Endothelial cell (in vitro differentiated cells): ENCODE measurements around the gene RBM15. TPM values are rescaled to one million over a fixed set of nuclear protein-coding genes. Genes with fewer than 3 reads are reported as not detected.

Experiments
- DNase-seq: peaks from one replicate; pipeline ENCODE4 v3.0.0; 2021; ENCODE audit warnings: low spot score
- H3K27ac Mint-ChIP-seq: one replicate; pipeline ENCODE4 v1.8.0; 2021; ENCODE audit warnings: mixed read lengths, inconsistent platforms; ENCODE audit not compliant: unreplicated experiment
- H3K27me3 Mint-ChIP-seq: one replicate; pipeline ENCODE4 v1.8.0; 2021; ENCODE audit warnings: mild to moderate bottlenecking, moderate library complexity, mixed read lengths, inconsistent platforms; ENCODE audit not compliant: unreplicated experiment
- H3K36me3 Mint-ChIP-seq: one replicate; pipeline ENCODE4 v1.8.0; 2021; ENCODE audit warnings: mild to moderate bottlenecking, low read depth, mixed read lengths, inconsistent platforms; ENCODE audit not compliant: unreplicated experiment
- H3K4me1 Mint-ChIP-seq: one replicate; pipeline ENCODE4 v1.8.0; 2021; ENCODE audit warnings: mild to moderate bottlenecking, mixed read lengths, inconsistent platforms; ENCODE audit not compliant: unreplicated experiment
- H3K4me3 Mint-ChIP-seq: one replicate; pipeline ENCODE4 v1.8.0; 2021; ENCODE audit warnings: mild to moderate bottlenecking, mixed read lengths, inconsistent platforms; ENCODE audit not compliant: unreplicated experiment
- H3K9me3 Mint-ChIP-seq: one replicate; pipeline ENCODE4 v1.8.0; 2021; ENCODE audit warnings: mixed read lengths, inconsistent platforms; ENCODE audit not compliant: unreplicated experiment
- CTCF ChIP-seq: fragments of 200-600 bp; sonication (generic); IDR thresholded peaks from one replicate; pipeline ENCODE4 v1.5.0; 2021; ENCODE audit warnings: antibody characterized with exemption; ENCODE audit not compliant: unreplicated experiment
- long read RNA-seq: library from polyadenylated mRNA; unstranded; transcript quantifications from one replicate; pipeline ENCODE4 v2.0.0, GENCODE V29; 2020; ENCODE audit not compliant: unreplicated experiment
- total RNA-seq: library from RNA; stranded (reverse); fragmentation: NEBNext Ultra II Directional; extraction: Animal tissue kit (Norgen Biotek cat#: 25700); gene quantifications from one replicate; pipeline ENCODE4 v1.2.1, GENCODE V29; 2021; ENCODE audit not compliant: unreplicated experiment

Gene RBM15
- total RNA-seq, result 27.6 TPM
- long read RNA-seq, partial matches to known transcripts, result 0 of 2 reads
- long read RNA-seq, other reads (novel, unspliced or antisense), result 0 of 2 reads

GRCh38 chr1:110338886-110339406, at the start of gene RBM15:
RBM15 (plus strand) TSS chr1:110339377; CDS start chr1:110339406, 29 bp downstream.
- H3K9me3 Mint-ChIP-seq, result no peaks in the 10 kb centered on the region
- H3K27me3 Mint-ChIP-seq, result peaks cover 2% of the 10 kb centered on the region
- H3K4me3 Mint-ChIP-seq, result peak within 1 kb of the TSS; percentile 96
- H3K27ac Mint-ChIP-seq, result no peak within 1 kb of the TSS
- DNase-seq, result peak; percentile 91
- no peak for TF ChIP-seq CTCF
- no peaks in the 10 kb centered on the region for H3K36me3 Mint-ChIP-seq
- H3K4me1 Mint-ChIP-seq, result peaks cover 24% of the 10 kb centered on the region

GRCh38 chr1:110291241-110292030, 47.7 kb upstream of the RBM15 start:
- Mint-ChIP-seq H3K27ac (no peak overlapping the region), H3K9me3 (no peaks in the 10 kb centered on the region), H3K4me1 (peaks cover 17% of the 10 kb centered on the region), H3K36me3 (no peaks in the 10 kb centered on the region), H3K27me3 (peaks cover 5% of the 10 kb centered on the region), H3K4me3 (no peak overlapping the region)
- DNase-seq, result no peak
- TF ChIP-seq CTCF, result no peak

GRCh38 chr1:110292031-110292741, 47.0 kb upstream of the RBM15 start:
- no peak for DNase-seq
- no peaks in the 10 kb centered on the region for H3K9me3 Mint-ChIP-seq
- peaks cover 2% of the 10 kb centered on the region for H3K27me3 Mint-ChIP-seq
- no peak for TF ChIP-seq CTCF
- H3K4me3 Mint-ChIP-seq, result no peak overlapping the region
- no peaks in the 10 kb centered on the region for H3K36me3 Mint-ChIP-seq
- H3K4me1 Mint-ChIP-seq, result peaks cover 19% of the 10 kb centered on the region
- no peak overlapping the region for H3K27ac Mint-ChIP-seq

GRCh38 chr1:110293601-110294104, 45.5 kb upstream of the RBM15 start:
- Mint-ChIP-seq H3K36me3 (no peaks in the 10 kb centered on the region), H3K27me3 (peaks cover 2% of the 10 kb centered on the region), H3K9me3 (no peaks in the 10 kb centered on the region), H3K4me1 (peaks cover 27% of the 10 kb centered on the region), H3K27ac (no peak overlapping the region), H3K4me3 (no peak overlapping the region)
- no peak for DNase-seq
- TF ChIP-seq CTCF, result no peak
